Fibroblast of pulmonary artery (primary cell): ENCODE results near the gene RBM26.
"Not testable (repeated sequence)": the region's sequence is repeated elsewhere in the genome, so short reads cannot be mapped to it uniquely, and the experiment has no call there.

Experiments
- DNase-seq: peaks from one replicate; pipeline ENCODE4 v3.0.0-alpha.2; 2010; ENCODE audit warnings: low read depth
- H3K4me3 ChIP-seq: replicated peaks from 2 replicates; pipeline ENCODE4 v1.5.1; 2011; ENCODE audit warnings: low read depth, mild to moderate bottlenecking, control low read depth, low read length, moderate library complexity
- CTCF ChIP-seq: IDR thresholded peaks from 2 replicates; pipeline ENCODE4 v1.5.1; 2011; ENCODE audit warnings: mild to moderate bottlenecking, control low read depth, low read length, inconsistent platforms; ENCODE audit errors: missing control alignments

Gene RBM26

DNA sequence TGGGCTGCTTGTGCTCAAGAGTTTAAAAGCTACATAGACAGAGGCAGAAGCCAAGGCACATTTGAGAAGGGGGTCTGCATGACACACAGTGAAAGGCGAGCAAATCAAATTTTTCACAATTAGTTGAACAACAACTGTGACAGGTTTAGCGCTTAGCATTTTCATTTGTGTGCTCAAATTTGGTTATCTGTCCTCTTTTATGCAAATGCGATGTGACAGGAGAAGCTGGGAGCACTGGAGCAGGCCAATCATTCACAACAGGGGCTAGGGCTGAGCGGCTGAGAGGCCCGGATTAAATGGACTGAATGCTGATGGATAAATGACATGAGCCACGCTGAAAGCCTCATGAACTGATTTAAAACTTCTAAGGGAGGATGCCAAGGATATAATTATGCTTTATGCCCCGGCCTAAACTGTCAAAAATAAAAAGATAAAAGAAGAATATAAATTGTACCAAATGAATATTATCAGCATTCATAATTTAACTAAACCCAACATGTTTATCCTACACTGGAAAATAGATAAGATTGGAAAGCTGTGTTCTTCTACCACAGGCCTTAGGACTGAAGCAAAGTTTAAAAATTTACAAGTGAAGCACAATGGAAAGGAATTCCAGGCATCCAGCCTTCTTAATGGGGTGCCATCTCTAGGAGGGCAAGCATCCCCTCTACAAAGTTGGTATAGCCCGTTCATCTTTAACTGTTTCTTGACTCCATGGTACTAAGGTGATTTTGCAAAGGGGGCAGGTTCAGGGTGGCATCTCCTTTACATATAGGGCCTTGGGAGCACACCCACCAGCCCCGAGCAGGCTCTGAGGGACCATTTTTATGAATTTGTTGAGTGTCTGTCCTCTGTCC, 117.9 kb downstream of the RBM26 start:
- no peak overlapping the region for H3K4me3 ChIP-seq
- DNase-seq = no peak
- no peak for TF ChIP-seq CTCF

GRCh38 chr13:79285159-79285558, 120.9 kb downstream of the RBM26 start:
- no peak for TF ChIP-seq CTCF
- no peak overlapping the region for H3K4me3 ChIP-seq

GRCh38 chr13:79283742-79284141, 122.3 kb downstream of the RBM26 start:
- no peak for TF ChIP-seq CTCF
- DNase-seq = no peak

More at GRCh38 chr13:79285159-79285558, 120.9 kb downstream of the RBM26 start:
- no peak for DNase-seq

DNA sequence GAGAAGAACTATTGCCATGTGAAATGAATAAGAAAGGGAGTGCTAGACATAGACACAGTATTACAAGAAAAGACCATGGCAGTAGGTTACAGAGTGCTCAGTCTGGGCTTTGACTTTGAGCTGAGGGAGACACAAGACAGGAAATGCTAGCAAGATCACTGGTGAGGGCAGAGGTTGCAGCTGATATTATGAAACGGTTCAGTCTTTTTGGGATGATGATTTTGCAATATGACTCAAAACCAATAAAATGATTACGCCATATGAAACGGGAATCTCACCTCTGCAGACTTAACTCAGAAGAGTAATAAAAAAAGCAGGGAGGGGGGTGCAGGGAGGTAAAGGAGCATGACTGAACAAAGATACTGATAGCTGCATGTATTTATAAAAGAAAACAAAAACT, 123.1 kb downstream of the RBM26 start:
- no peak overlapping the region for H3K4me3 ChIP-seq
- no peak for TF ChIP-seq CTCF
- DNase-seq = no peak

More at GRCh38 chr13:79283742-79284141, 122.3 kb downstream of the RBM26 start:
- H3K4me3 ChIP-seq = no peak overlapping the region

DNA sequence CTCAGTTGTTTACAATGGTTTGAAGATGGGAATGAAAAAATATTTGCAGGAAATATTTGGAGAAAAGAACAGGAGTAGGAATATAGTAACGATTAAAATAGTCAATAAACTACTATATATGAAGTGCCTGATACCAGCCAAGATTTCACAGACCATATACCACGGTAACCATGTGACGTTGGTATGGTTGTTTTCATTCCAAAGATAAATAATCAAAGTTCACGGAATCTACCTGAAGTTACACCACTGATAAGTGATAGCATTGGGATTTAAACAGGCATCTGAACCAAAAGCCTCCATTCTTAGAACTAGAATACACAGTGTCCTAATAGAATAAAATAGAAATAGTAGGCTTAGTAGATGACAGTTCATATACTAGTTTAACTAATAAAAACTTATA, 123.5 kb downstream of the RBM26 start:
- no peak overlapping the region for H3K4me3 ChIP-seq
- TF ChIP-seq CTCF = no peak
- no peak for DNase-seq

- no peak for TF ChIP-seq CTCF
- H3K4me3 ChIP-seq = no peak overlapping the region
- DNase-seq = no peak
These were observed 124.7 kb downstream of the RBM26 start for GRCh38 chr13:79281339-79281747.

DNA sequence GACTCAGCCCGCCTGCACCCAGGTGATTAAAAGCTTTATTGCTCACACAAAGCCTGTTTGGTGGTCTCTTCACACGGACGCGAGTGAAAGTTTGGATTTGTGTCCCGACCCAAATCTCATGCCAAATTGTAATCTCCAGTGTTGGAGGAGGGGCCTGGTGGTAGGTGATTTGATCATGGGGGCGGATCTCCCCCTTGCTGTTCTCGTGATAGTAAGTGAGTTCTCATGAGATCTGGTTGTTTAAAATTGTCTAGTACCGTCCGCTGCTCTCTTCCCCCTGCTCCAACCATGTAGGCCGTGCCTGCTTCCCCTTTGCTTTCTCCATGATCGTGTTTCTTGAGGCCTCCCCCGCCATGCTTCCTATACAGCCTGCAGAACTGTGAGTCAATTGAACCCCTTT, 126.3 kb downstream of the RBM26 start:
- not testable (repeated sequence) for H3K4me3 ChIP-seq, DNase-seq
